Cardiac fibroblast (primary cell): Measurements from ENCODE around the gene FOXK2.

Source experiments
- DNase-seq, 2 donors: peaks; one replicate each; pipeline versions ENCODE4 v3.0.0 to v3.0.0-alpha.2; 2010; ENCODE audit warnings: low read depth in 2 of 2
- H3K4me3 ChIP-seq, 2 donors: replicated peaks in 1 of 2; 1 replicate in 1 of 2; 2 replicates in 1 of 2; pipeline ENCODE4 v1.5.1; 2011; ENCODE audit warnings: low read depth in 2 of 2, low read length in 2 of 2, mild to moderate bottlenecking in 2 of 2, moderate library complexity in 1 of 2
- CTCF ChIP-seq: IDR thresholded peaks from one replicate; pipeline ENCODE4 v1.5.1; 2011; ENCODE audit warnings: low read depth, mild to moderate bottlenecking, low read length, inconsistent platforms

FOXK2 gene

DNA sequence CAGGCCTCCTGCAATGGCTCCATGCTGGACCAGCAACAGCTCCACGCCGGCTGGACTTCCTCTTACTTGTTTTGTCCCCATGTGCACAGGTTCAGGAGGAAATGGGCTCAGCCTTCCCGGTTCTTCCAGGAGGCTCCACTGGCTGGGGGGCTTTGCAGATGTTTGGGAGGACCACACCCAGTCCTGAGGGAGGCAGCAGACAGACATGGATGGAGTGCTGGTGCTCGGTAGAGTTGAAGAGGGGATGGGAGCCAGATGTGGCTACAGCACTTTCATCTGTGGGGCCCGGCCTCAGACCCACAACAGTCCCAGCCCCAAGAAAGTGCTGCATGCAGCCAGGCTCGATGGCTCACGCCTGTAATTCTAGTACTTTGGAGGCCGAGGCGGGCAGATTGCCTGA lies 39.2 kb upstream of the FOXK2 start:
- no peak for DNase-seq
- no peak for TF ChIP-seq CTCF
- H3K4me3 ChIP-seq: no peak overlapping the region

DNA sequence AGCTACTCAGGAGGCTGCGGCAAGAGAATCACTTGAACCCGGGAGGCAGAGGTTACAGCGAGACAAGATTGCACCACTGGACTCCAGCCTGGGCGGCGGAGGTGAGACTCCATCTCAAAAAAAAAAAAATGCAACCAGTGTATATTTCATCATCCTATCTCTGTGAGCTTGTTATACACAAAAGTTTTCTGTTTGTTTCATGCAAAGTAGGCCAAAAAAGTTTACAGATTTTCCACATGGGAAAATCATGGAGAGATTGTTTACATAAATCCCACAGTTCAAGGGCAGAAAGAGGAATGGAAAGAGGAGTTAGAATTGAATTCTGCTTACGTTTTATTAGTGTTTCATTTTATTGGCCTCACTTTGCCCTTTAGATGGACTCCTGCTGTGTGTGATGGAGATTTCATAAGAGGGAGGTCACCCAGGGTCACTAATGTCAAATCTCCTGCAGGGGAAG lies 36.3 kb upstream of the FOXK2 start:
- no peak for TF ChIP-seq CTCF
- DNase-seq: no peak
- H3K4me3 ChIP-seq: no peak overlapping the region

DNA sequence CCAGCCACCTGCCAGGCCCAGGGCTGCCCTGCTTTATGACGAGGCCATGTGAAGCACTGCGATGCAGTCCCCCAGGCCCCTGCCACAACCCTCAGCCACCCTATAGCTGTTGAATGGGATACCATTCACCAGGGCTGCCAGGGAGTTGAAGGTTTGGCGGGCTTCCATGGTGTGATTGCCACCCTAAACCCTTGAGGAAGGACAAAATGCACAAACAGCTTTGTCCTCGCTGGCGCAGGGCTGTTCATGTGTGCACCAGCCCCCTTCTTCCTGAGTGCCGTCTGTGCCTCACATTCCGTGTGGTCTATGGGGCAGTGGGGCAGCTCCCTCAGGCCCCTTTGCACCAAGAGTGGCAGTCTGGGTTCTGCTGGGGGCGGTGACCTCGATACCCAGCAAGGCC lies 35.7 kb upstream of the FOXK2 start:
- TF ChIP-seq CTCF: no peak
- H3K4me3 ChIP-seq: no peak overlapping the region
- DNase-seq: no peak

DNA sequence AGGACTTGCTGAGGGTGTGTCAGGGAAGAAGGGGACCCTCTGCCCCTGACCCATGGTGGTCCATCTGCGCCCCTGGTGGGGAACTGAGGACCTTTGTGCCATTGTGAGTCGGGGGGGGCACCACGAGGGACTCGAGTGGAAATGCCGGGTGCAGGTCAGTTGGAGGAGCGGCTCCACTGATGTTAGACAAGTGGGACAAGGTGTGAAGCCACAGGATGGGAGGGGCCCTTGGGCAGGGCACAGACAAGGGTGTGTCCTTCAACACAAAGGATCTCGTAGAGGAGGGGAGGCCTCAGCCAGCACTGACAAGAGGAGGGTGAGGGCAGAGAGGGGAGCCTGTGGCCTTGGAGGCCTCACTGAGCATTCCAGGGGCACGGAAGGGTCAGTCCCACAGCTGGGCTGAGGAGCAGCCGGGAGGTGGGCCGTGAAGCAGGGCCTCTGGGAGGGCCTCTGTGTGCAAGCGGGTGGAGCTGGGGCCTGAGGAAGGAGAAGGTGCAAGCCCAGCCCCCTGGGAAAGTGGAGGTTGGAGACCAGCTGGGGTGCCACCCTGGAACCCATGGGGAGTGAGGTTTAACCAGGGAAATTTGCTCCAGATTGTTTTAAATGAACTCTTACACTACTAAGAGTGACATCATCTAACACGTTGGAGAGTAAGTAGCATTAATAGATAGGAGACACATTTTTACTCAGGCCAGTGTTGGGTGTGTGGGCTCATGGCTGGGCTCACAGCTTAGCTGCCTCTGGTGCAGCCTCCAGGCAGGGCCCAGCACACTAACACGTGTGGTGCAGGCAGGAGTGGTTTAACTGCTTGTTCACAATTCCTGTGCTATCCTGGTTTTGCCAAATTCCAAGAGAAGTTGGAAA lies 33.1 kb upstream of the FOXK2 start:
- no peak for DNase-seq
- H3K4me3 ChIP-seq: no peak overlapping the region
- no peak for TF ChIP-seq CTCF

- no peak overlapping the region for H3K4me3 ChIP-seq
- DNase-seq: no peak
- TF ChIP-seq CTCF: no peak
Measured at GRCh38 chr17:82487910-82488309, 31.6 kb upstream of the FOXK2 start.

DNA sequence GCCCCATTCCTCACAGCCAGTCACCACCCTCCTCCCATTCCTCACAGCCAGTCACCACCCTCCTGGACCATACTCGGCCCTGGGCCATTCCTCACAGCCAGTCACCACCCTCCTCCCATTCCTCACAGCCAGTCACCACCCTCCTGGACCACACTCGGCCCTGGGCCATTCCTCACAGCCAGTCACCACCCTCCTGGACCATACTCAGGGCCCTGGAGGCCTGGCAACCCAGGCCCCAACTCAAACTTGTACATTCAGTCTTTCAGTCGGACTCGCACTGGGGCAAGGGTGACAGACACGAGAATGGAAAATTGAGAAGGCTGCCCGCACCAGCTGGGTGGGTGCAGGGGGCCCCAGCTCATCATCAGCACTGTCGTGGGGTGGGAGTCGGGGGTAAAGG lies 30.4 kb upstream of the FOXK2 start:
- TF ChIP-seq CTCF: no peak
- DNase-seq: peak; percentile 46 to 53
- H3K4me3 ChIP-seq: no peak overlapping the region
